A673 (cell line): Measurements from ENCODE around the gene SPHK1. TPM values are rescaled to one million over a fixed set of nuclear protein-coding genes. Genes with fewer than 3 reads are reported as not detected.

ENCODE experiments used
- BruUV-seq: library from RNA; stranded (reverse); fragments of 400-500 nt; replicated peaks from 2 replicates; lab custom pipeline; 2021; lab: Mats Ljungman, UMichigan
- CTCF ChIA-PET: fragments of 300-600 bp; sonication (Branson Sonifier 250); formaldehyde crosslinking; loops from one replicate; lab custom pipeline; 2022; ENCODE audit warnings: antibody characterized with exemption; lab: Charles Lee
- POLR2A ChIA-PET: fragments of 300-600 bp; sonication (Branson Sonifier 250); formaldehyde crosslinking; loops from one replicate; lab custom pipeline; 2022; ENCODE audit warnings: antibody characterized with exemption; ENCODE audit not compliant: low non-redundant PET; lab: Charles Lee
- DNase-seq: peaks from one replicate; pipeline ENCODE4 v3.0.0-alpha.2; 2015; ENCODE audit warnings: low spot score
- H3K27ac ChIP-seq: fragments of 200-600 bp; sonication (generic); 2 replicates; pipeline ENCODE4 v1.5.1; 2016; ENCODE audit warnings: mixed run types, low read depth, mild to moderate bottlenecking, mixed read lengths, antibody characterized with exemption, low read length; ENCODE audit not compliant: poor library complexity, severe bottlenecking
- H3K27me3 ChIP-seq: fragments of 200-600 bp; sonication (generic); replicated peaks from 2 replicates; pipeline ENCODE4 v1.6.1; 2017; ENCODE audit warnings: mixed run types, low read depth, mild to moderate bottlenecking, mixed read lengths, antibody characterized with exemption, low read length; ENCODE audit not compliant: insufficient read depth, poor library complexity
- H3K36me3 ChIP-seq: fragments of 200-600 bp; sonication (generic); 2 replicates; pipeline ENCODE4 v1.6.1; 2016; ENCODE audit warnings: mixed run types, mild to moderate bottlenecking, mixed read lengths, antibody characterized with exemption, low read length; ENCODE audit not compliant: insufficient read depth, poor library complexity, severe bottlenecking
- H3K4me1 ChIP-seq: fragments of 200-600 bp; sonication (generic); 2 replicates; pipeline ENCODE4 v1.6.1; 2017; ENCODE audit warnings: mixed run types, mild to moderate bottlenecking, mixed read lengths, antibody characterized with exemption, low read length; ENCODE audit not compliant: insufficient read depth, poor library complexity, severe bottlenecking
- H3K4me3 ChIP-seq: fragments of 200-600 bp; sonication (generic); 2 replicates; pipeline ENCODE4 v1.5.1; 2016; ENCODE audit warnings: low read depth, mixed run types, mild to moderate bottlenecking, mixed read lengths, low read length; ENCODE audit not compliant: poor library complexity, severe bottlenecking
- H3K9me3 ChIP-seq: fragments of 200-600 bp; sonication (generic); 2 replicates; pipeline ENCODE4 v1.6.1; 2016; ENCODE audit warnings: mixed run types, low read depth, mild to moderate bottlenecking, mixed read lengths, antibody characterized with exemption, low read length; ENCODE audit not compliant: poor library complexity, severe bottlenecking
- CTCF ChIP-seq: fragments of 300-800, 200-600 bp; sonication (generic); conservative IDR thresholded peaks from 2 replicates; pipeline ENCODE4 v1.5.1; 2017; ENCODE audit warnings: low read depth, mild to moderate bottlenecking, antibody characterized with exemption, low read length, moderate library complexity, mixed read lengths
- EZH2 ChIP-seq: fragments of 200-600 bp; sonication (generic); IDR thresholded peaks from 2 replicates; pipeline ENCODE4 v1.6.1; 2017; ENCODE audit warnings: borderline replicate concordance, low read depth, mild to moderate bottlenecking, mixed read lengths, antibody characterized with exemption, low read length; ENCODE audit not compliant: poor library complexity, severe bottlenecking
- intact Hi-C: fragments of 100-400 bp; cut with micrococcal nuclease; formaldehyde crosslinking; loops from one replicate; pipeline ENCODE4 v1.10.0; 2022; ENCODE audit not compliant: unreplicated experiment
- total RNA-seq: library from RNA; stranded (reverse); gene quantifications from 2 replicates; pipeline ENCODE4 v1.2.3, GENCODE V29; 2021

Gene SPHK1
- total RNA-seq, 1 experiment from 2014 or later: 0.54 TPM

GRCh38 chr17:76382351-76382802 lies 2.0 kb upstream of the SPHK1 start:
- Histone ChIP-seq H3K27ac (no peak overlapping the region), H3K4me1 (peaks cover 24% of the 10 kb centered on the region), H3K27me3 (peaks cover 19% of the 10 kb centered on the region), H3K36me3 (no peaks in the 10 kb centered on the region), H3K9me3 (no peaks in the 10 kb centered on the region), H3K4me3 (peak overlapping the region; percentile 48)
- POLR2A ChIA-PET: no interaction called here
- BruUV-seq: no TSS peak
- TF ChIP-seq CTCF (no peak), EZH2 (no peak)
- no peak for DNase-seq
- intact Hi-C loops: no loop called here
- CTCF ChIA-PET: no interaction called here

GRCh38 chr17:76382803-76383545 lies 1.4 kb upstream of the SPHK1 start:
- TF ChIP-seq EZH2 (no peak), CTCF (no peak)
- H3K36me3 ChIP-seq: no peaks in the 10 kb centered on the region
- no TSS peak for BruUV-seq
- ChIA-PET POLR2A (no interaction called here), CTCF (no interaction called here)
- H3K4me3 ChIP-seq: peak overlapping the region; percentile 48
- DNase-seq: peak; percentile 42
- peaks cover 24% of the 10 kb centered on the region for H3K4me1 ChIP-seq
- intact Hi-C loops: loop anchor here (1.0 kb wide), 1 partner anchor 29 kb away; no protein-coding TSS in a partner anchor
- no peak overlapping the region for H3K27ac ChIP-seq
- peaks cover 19% of the 10 kb centered on the region for H3K27me3 ChIP-seq
- H3K9me3 ChIP-seq: no peaks in the 10 kb centered on the region

- TF ChIP-seq CTCF: peak; percentile 41
- TF ChIP-seq EZH2: no peak
- Histone ChIP-seq H3K27me3 (peaks cover 19% of the 10 kb centered on the region), H3K4me3 (peak overlapping the region; percentile 48), H3K9me3 (no peaks in the 10 kb centered on the region), H3K36me3 (no peaks in the 10 kb centered on the region), H3K27ac (no peak overlapping the region), H3K4me1 (peaks cover 24% of the 10 kb centered on the region)
- DNase-seq: peak; percentile 66
- no TSS peak for BruUV-seq
- ChIA-PET CTCF (interaction anchor here (0.5 kb wide), 1 partner anchor 82 kb away, joined by 7 read pairs; no protein-coding TSS in a partner anchor), POLR2A (no interaction called here)
- intact Hi-C loops: loop anchor here (1.0 kb wide), 1 partner anchor 29 kb away; no protein-coding TSS in a partner anchor
Measured at GRCh38 chr17:76383546-76384221, 725 bp upstream of the SPHK1 start.
